Mesenteric fat pad (tissue), 1 donor: ENCODE measurements around the gene FAM83G. TPM values are rescaled to one million over a fixed set of nuclear protein-coding genes. Genes with fewer than 3 reads are reported as not detected.
"Not testable (repeated sequence)": the region's sequence is repeated elsewhere in the genome, so short reads cannot be mapped to it uniquely, and the experiment has no call there.

ENCODE experiments used
- DNase-seq: peaks from one replicate; pipeline ENCODE4 v3.0.0-alpha.2; 2020; ENCODE audit warnings: low spot score
- total RNA-seq: library from RNA; stranded (reverse); fragmentation: NEBNext Ultra II Directional; extraction: Animal tissue kit (Norgen Biotek cat#: 25700); gene quantifications from one replicate; pipeline ENCODE4 v1.2.1, GENCODE V29; 2021
- donor health status: DM: yes; HTN: yes; CAD: no.

The FAM83G gene
- total RNA-seq, 1 donor from 2014 or later, result 8.9 TPM

DNA sequence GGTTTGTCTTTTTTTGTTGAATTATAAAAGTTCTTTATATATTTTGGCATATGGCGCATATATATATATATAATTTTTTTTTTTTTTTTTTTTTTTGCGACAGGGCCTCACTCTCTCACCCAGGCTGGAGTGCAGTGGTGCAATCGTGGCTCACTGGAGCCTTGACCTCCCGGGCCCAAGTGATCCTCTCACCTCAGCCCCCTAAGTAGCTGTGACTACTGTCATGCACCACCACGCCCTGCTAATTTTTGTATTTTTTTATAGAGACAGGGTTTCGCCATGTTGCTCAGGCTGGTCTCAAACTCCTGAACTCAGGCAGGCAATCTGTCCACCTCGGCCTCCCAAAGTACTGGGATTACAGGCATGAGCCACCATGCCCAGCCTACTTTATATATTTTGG lies 82.0 kb downstream of the FAM83G start:
- DNase-seq, result not testable (repeated sequence)

DNA sequence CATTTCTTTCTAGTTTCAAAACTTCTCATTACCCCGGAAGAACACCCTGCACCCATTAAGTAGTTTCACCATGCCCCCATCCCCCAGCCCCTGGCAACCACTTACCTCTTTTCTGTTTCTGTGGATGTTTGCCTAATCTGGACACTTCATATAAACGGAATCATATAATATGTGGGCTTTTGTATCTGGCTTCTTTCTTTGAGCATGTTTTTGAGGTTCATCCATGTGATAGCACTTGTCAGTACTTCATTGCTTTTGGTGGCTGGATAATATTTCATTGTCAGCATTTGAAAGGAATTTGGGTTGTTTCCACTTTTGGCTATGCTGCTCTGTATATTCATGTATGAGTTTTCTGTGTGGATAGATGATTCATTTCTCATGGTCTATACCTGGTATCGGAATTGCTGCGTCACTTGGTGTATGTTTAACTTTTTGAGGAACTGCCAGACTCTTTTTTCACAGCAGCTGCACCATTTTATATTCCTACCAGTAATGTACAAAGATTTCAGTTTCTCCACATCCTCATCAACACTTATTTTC lies 82.6 kb downstream of the FAM83G start:
- DNase-seq, result no peak

DNA sequence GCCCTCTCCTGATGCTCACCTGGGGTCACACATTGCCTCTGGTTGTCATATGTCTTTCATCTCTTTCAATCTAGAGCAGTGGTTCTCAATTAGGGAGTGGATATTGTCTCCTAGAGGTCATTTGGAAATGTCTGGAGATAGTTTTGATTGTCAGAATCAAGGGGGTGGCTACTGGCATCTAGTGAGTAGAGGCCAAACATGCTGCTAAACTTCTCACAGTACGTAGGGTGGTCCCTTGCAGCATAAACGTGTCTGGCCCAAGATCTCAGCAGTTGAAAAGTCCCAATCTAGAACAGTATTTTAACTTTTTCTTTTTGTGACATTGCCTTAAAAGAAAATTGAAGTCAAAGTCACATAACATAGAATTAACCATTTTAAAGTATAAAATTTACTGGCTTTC lies 83.1 kb downstream of the FAM83G start:
- DNase-seq, result no peak

DNA sequence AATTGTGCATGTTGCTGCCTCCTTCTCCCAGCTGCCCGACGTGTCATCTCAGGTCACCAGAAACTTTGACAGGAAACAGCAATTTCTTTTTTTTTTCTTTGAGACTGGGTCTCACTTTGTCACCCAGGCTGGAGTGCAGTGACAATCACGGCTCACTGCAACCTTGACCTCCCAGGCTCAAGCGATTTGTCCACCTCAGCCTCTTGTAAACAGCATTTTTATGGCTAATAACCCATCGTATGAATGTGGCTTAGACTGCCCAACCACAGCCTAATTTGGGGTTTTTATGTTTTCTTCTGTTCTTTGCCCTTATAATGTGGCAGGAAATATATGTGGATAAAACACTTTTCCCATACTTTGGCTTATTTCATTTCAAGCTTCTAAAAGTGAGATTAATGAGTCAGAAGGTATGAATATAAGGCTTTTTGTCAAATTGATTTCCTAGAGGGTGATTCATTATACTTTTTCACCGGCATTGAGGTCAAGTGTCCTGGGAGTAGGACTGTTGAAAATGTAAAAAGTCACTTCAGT lies 83.6 kb downstream of the FAM83G start:
- no peak for DNase-seq

DNA sequence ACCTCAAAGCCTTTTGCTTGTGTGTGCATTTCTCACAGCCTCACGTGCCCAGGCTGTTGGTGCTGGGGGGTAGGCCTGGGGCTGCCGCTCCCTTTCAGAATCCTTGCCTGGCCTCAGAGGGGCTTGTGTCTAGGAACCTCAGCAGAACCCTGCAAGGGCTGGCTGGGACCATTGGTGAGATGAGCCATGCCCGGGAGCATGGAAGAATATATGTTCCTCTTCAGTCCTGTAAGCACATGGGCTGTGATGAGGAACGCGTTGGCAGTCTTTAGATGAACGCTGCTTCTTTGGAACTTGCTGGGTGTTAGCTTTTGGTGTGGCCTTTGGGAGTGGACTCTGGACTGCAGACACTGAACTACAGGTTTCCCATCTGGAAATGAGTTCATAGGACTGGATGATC lies 84.6 kb downstream of the FAM83G start:
- no peak for DNase-seq

Other genes starting within 250 kb of the FAM83G start
- gene TVP23B, start 223.6 kb downstream of the FAM83G start, total RNA-seq, result 41.1 TPM
- 15.8 TPM for gene PRPSAP2, start 146.6 kb downstream of the FAM83G start, total RNA-seq
- gene SLC5A10, start 52.6 kb downstream of the FAM83G start, total RNA-seq, result not detected
- 5.9 TPM for gene GRAP, start 42.2 kb upstream of the FAM83G start, total RNA-seq
- gene GRAPL, start 122.8 kb upstream of the FAM83G start, total RNA-seq, result 5.4 TPM
- 45.1 TPM for gene EPN2, start 232.6 kb upstream of the FAM83G start, total RNA-seq